ENCODE results near the gene PAK5. TPM values are rescaled to one million over a fixed set of nuclear protein-coding genes. Genes with fewer than 3 reads are reported as not detected.

The PAK5 gene
- total and polyA plus RNA-seq, 4 donors, result 0.08 to 0.63 (median 0.26) TPM

GRCh38 chr20:9630554-9630953, 208.3 kb downstream of the PAK5 start:
- no peak overlapping the region for H3K4me3 ChIP-seq (ENCODE audit: low read length in 2 of 2)
- H3K27ac ChIP-seq (ENCODE audit: low read depth in 1 of 2, low read length in 2 of 2), result no peak overlapping the region
- no peak for DNase-seq
- no peak for ATAC-seq (ENCODE audit: low FRiP score)
- intact Hi-C loops (cut with DNase I), result no loop called here
- no peaks in the 10 kb centered on the region for H3K27me3 ChIP-seq (ENCODE audit: control insufficient read depth in 1 of 2, insufficient read depth in 2 of 2, low read length in 1 of 2)
- H3K4me1 ChIP-seq (ENCODE audit: control insufficient read depth in 1 of 2, insufficient read depth in 2 of 2, low read length in 2 of 2), result no peaks in the 10 kb centered on the region
- no peaks in the 10 kb centered on the region for H3K36me3 ChIP-seq (ENCODE audit: control insufficient read depth in 1 of 2, insufficient read depth in 2 of 2, low read length in 1 of 2)
- 63 to 65% methylated on average over 2 of the region's 2 CpGs for WGBS, 2 donors
- H3K9me3 ChIP-seq (ENCODE audit: control insufficient read depth, low read length), result no peaks in the 10 kb centered on the region

GRCh38 chr20:9629831-9630230, 209.0 kb downstream of the PAK5 start:
- WGBS, 2 donors, result 85 to 86% methylated on average over 5 of the region's 5 CpGs
- no peaks in the 10 kb centered on the region for H3K9me3 ChIP-seq (ENCODE audit: control insufficient read depth, low read length)
- DNase-seq (no peak), ATAC-seq (ENCODE audit: low FRiP score) (no peak)
- no peak overlapping the region for H3K27ac ChIP-seq (ENCODE audit: low read depth in 1 of 2, low read length in 2 of 2)
- H3K4me3 ChIP-seq (ENCODE audit: low read length in 2 of 2), result no peak overlapping the region
- intact Hi-C loops (cut with DNase I), result no loop called here
- H3K27me3 ChIP-seq (ENCODE audit: control insufficient read depth in 1 of 2, insufficient read depth in 2 of 2, low read length in 1 of 2), result no peaks in the 10 kb centered on the region
- no peaks in the 10 kb centered on the region for H3K4me1 ChIP-seq (ENCODE audit: control insufficient read depth in 1 of 2, insufficient read depth in 2 of 2, low read length in 2 of 2)
- no peaks in the 10 kb centered on the region for H3K36me3 ChIP-seq (ENCODE audit: control insufficient read depth in 1 of 2, insufficient read depth in 2 of 2, low read length in 1 of 2)

GRCh38 chr20:9628589-9628988, 210.3 kb downstream of the PAK5 start:
- H3K9me3 ChIP-seq (ENCODE audit: control insufficient read depth, low read length), result no peaks in the 10 kb centered on the region
- no peaks in the 10 kb centered on the region for H3K4me1 ChIP-seq (ENCODE audit: control insufficient read depth in 1 of 2, insufficient read depth in 2 of 2, low read length in 2 of 2)
- intact Hi-C loops (cut with DNase I), result no loop called here
- 86 to 87% methylated on average over 2 of the region's 2 CpGs for WGBS, 2 donors
- H3K27ac ChIP-seq (ENCODE audit: low read depth in 1 of 2, low read length in 2 of 2), result no peak overlapping the region
- H3K4me3 ChIP-seq (ENCODE audit: low read length in 2 of 2), result no peak overlapping the region
- ATAC-seq (ENCODE audit: low FRiP score), result no peak
- no peak for DNase-seq
- H3K36me3 ChIP-seq (ENCODE audit: control insufficient read depth in 1 of 2, insufficient read depth in 2 of 2, low read length in 1 of 2), result no peaks in the 10 kb centered on the region
- H3K27me3 ChIP-seq (ENCODE audit: control insufficient read depth in 1 of 2, insufficient read depth in 2 of 2, low read length in 1 of 2), result no peaks in the 10 kb centered on the region

- H3K4me1 ChIP-seq (ENCODE audit: control insufficient read depth in 1 of 2, insufficient read depth in 2 of 2, low read length in 2 of 2), result no peaks in the 10 kb centered on the region
- ATAC-seq (ENCODE audit: low FRiP score) (no peak), DNase-seq (no peak)
- H3K27me3 ChIP-seq (ENCODE audit: control insufficient read depth in 1 of 2, insufficient read depth in 2 of 2, low read length in 1 of 2), result no peaks in the 10 kb centered on the region
- H3K9me3 ChIP-seq (ENCODE audit: control insufficient read depth, low read length), result no peaks in the 10 kb centered on the region
- no peak overlapping the region for H3K4me3 ChIP-seq (ENCODE audit: low read length in 2 of 2)
- no peaks in the 10 kb centered on the region for H3K36me3 ChIP-seq (ENCODE audit: control insufficient read depth in 1 of 2, insufficient read depth in 2 of 2, low read length in 1 of 2)
- no peak overlapping the region for H3K27ac ChIP-seq (ENCODE audit: low read depth in 1 of 2, low read length in 2 of 2)
- intact Hi-C loops (cut with DNase I), result no loop called here
These were observed 210.7 kb downstream of the PAK5 start for GRCh38 chr20:9628141-9628540.

- intact Hi-C loops (cut with DNase I), result no loop called here
- Histone ChIP-seq H3K27me3 (ENCODE audit: control insufficient read depth in 1 of 2, insufficient read depth in 2 of 2, low read length in 1 of 2) (no peaks in the 10 kb centered on the region), H3K4me1 (ENCODE audit: control insufficient read depth in 1 of 2, insufficient read depth in 2 of 2, low read length in 2 of 2) (no peaks in the 10 kb centered on the region), H3K36me3 (ENCODE audit: control insufficient read depth in 1 of 2, insufficient read depth in 2 of 2, low read length in 1 of 2) (no peaks in the 10 kb centered on the region), H3K4me3 (ENCODE audit: low read length in 2 of 2) (no peak overlapping the region), H3K9me3 (ENCODE audit: control insufficient read depth, low read length) (no peaks in the 10 kb centered on the region), H3K27ac (ENCODE audit: low read depth in 1 of 2, low read length in 2 of 2) (no peak overlapping the region)
- DNase-seq (no peak), ATAC-seq (ENCODE audit: low FRiP score) (no peak)
- WGBS, 2 donors, result 77 to 88% methylated on average over 3 of the region's 3 CpGs
These were observed 211.7 kb downstream of the PAK5 start for GRCh38 chr20:9627219-9627618.

GRCh38 chr20:9626357-9626756, 212.5 kb downstream of the PAK5 start:
- H3K4me1 ChIP-seq (ENCODE audit: control insufficient read depth in 1 of 2, insufficient read depth in 2 of 2, low read length in 2 of 2), result no peaks in the 10 kb centered on the region
- H3K27ac ChIP-seq (ENCODE audit: low read depth in 1 of 2, low read length in 2 of 2), result no peak overlapping the region
- H3K4me3 ChIP-seq (ENCODE audit: low read length in 2 of 2), result no peak overlapping the region
- H3K9me3 ChIP-seq (ENCODE audit: control insufficient read depth, low read length), result no peaks in the 10 kb centered on the region
- WGBS, 2 donors, result 26% methylated on average over 3 of the region's 3 CpGs
- no peak for DNase-seq
- no peaks in the 10 kb centered on the region for H3K36me3 ChIP-seq (ENCODE audit: control insufficient read depth in 1 of 2, insufficient read depth in 2 of 2, low read length in 1 of 2)
- no peaks in the 10 kb centered on the region for H3K27me3 ChIP-seq (ENCODE audit: control insufficient read depth in 1 of 2, insufficient read depth in 2 of 2, low read length in 1 of 2)
- ATAC-seq (ENCODE audit: low FRiP score), result no peak
- intact Hi-C loops (cut with DNase I), result no loop called here

GRCh38 chr20:9617940-9618339, 220.9 kb downstream of the PAK5 start:
- H3K27me3 ChIP-seq (ENCODE audit: control insufficient read depth in 1 of 2, insufficient read depth in 2 of 2, low read length in 1 of 2), result no peaks in the 10 kb centered on the region
- intact Hi-C loops (cut with DNase I), result loop anchor here (1.0 to 10.0 kb wide), 6 partner anchors 267 to 863 kb away; partner anchors contain the start of genes MKKS (in 1 of the 2) and SLX4IP (in 1 of the 2)
- DNase-seq (no peak), ATAC-seq (ENCODE audit: low FRiP score) (peak; percentile 74)
- no peaks in the 10 kb centered on the region for H3K36me3 ChIP-seq (ENCODE audit: control insufficient read depth in 1 of 2, insufficient read depth in 2 of 2, low read length in 1 of 2)
- H3K27ac ChIP-seq (ENCODE audit: low read depth in 1 of 2, low read length in 2 of 2), result no peak overlapping the region
- H3K9me3 ChIP-seq (ENCODE audit: control insufficient read depth, low read length), result no peaks in the 10 kb centered on the region
- no peak overlapping the region for H3K4me3 ChIP-seq (ENCODE audit: low read length in 2 of 2)
- WGBS, 2 donors, result 2 to 7% methylated on average over 5 of the region's 5 CpGs
- no peaks in the 10 kb centered on the region for H3K4me1 ChIP-seq (ENCODE audit: control insufficient read depth in 1 of 2, insufficient read depth in 2 of 2, low read length in 2 of 2)

GRCh38 chr20:9616833-9617461, 221.9 kb downstream of the PAK5 start:
- H3K4me1 ChIP-seq (ENCODE audit: control insufficient read depth in 1 of 2, insufficient read depth in 2 of 2, low read length in 2 of 2), result no peaks in the 10 kb centered on the region
- 0 to 1% methylated on average over 10 of the region's 10 CpGs for WGBS, 2 donors
- H3K9me3 ChIP-seq (ENCODE audit: control insufficient read depth, low read length), result no peaks in the 10 kb centered on the region
- ATAC-seq (ENCODE audit: low FRiP score), result peak; percentile 70
- H3K4me3 ChIP-seq (ENCODE audit: low read length in 2 of 2), result no peak overlapping the region
- H3K27ac ChIP-seq (ENCODE audit: low read depth in 1 of 2, low read length in 2 of 2), result no peak overlapping the region
- intact Hi-C loops (cut with DNase I), result loop anchor here (2.0 to 10.0 kb wide), 5 partner anchors 268 to 862 kb away; partner anchors contain the start of genes MKKS (in 1 of the 2) and SLX4IP (in 1 of the 2)
- H3K27me3 ChIP-seq (ENCODE audit: control insufficient read depth in 1 of 2, insufficient read depth in 2 of 2, low read length in 1 of 2), result no peaks in the 10 kb centered on the region
- H3K36me3 ChIP-seq (ENCODE audit: control insufficient read depth in 1 of 2, insufficient read depth in 2 of 2, low read length in 1 of 2), result no peaks in the 10 kb centered on the region
- peak in 1 of 2 donors; percentile 60 for DNase-seq

GRCh38 chr20:9616455-9616805, 222.4 kb downstream of the PAK5 start:
- Histone ChIP-seq H3K27ac (ENCODE audit: low read depth in 1 of 2, low read length in 2 of 2) (no peak overlapping the region), H3K4me3 (ENCODE audit: low read length in 2 of 2) (no peak overlapping the region), H3K36me3 (ENCODE audit: control insufficient read depth in 1 of 2, insufficient read depth in 2 of 2, low read length in 1 of 2) (no peaks in the 10 kb centered on the region), H3K9me3 (ENCODE audit: control insufficient read depth, low read length) (no peaks in the 10 kb centered on the region), H3K27me3 (ENCODE audit: control insufficient read depth in 1 of 2, insufficient read depth in 2 of 2, low read length in 1 of 2) (no peaks in the 10 kb centered on the region), H3K4me1 (ENCODE audit: control insufficient read depth in 1 of 2, insufficient read depth in 2 of 2, low read length in 2 of 2) (no peaks in the 10 kb centered on the region)
- no peak for ATAC-seq (ENCODE audit: low FRiP score)
- 46 to 48% methylated on average over 5 of the region's 5 CpGs for WGBS, 2 donors
- DNase-seq, result no peak
- intact Hi-C loops (cut with DNase I), result loop anchor here (2.0 to 10.0 kb wide), 5 partner anchors 268 to 862 kb away; partner anchors contain the start of genes MKKS (in 1 of the 2) and SLX4IP (in 1 of the 2)
